DND-41 (cell line): ENCODE results near the gene ODAD4.

Source experiments
- CTCF ChIP-seq: IDR thresholded peaks from 2 replicates; pipeline ENCODE4 v1.5.1; 2012; ENCODE audit warnings: borderline replicate concordance, low read length, moderate library complexity, mild to moderate bottlenecking; ENCODE audit not compliant: poor library complexity, severe bottlenecking; ENCODE audit errors: extremely low read depth
- EZH2 ChIP-seq: IDR thresholded peaks from 3 replicates; pipeline ENCODE4 v1.6.1; 2012; ENCODE audit warnings: borderline replicate concordance, low read depth, mild to moderate bottlenecking, moderate library complexity, low read length, inconsistent platforms; ENCODE audit not compliant: severe bottlenecking

DNA sequence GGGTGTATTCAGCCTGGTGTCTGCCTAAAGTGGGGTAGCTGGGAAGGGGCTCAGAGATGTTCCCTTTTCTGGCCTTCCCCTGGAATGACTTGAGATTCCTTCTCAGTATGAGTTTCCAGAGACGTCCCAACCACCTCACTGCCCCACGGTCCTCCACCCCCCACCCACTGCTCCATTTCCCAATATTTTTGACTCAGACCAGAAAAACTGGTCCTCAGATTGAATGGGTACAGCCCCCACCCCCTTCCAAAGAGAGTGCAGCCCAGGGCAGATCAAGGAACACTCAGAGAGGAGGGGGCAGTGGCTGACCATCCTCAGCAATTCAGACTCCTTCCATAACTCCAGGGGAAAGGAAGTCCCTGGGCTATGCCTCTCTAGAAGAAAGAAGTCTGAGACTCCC, 14.9 kb upstream of the ODAD4 start:
- TF ChIP-seq CTCF = no peak
- TF ChIP-seq EZH2 = no peak
